Fibroblast of lung (primary cell): ENCODE data around the gene COL4A3. TPM values are rescaled to one million over a fixed set of nuclear protein-coding genes. Genes with fewer than 3 reads are reported as not detected.

ENCODE experiments used
- DNase-seq, 2 donors: peaks; one replicate each; pipeline versions ENCODE4 v3.0.0 to v3.0.0-alpha.2; 2010; ENCODE audit warnings: low read depth in 2 of 2
- H2AFZ ChIP-seq: 2 replicates; pipeline ENCODE4 v1.5.1; 2012; ENCODE audit warnings: low read length, control low read depth, inconsistent platforms
- H3K27ac ChIP-seq: 2 replicates; pipeline ENCODE4 v1.5.1; 2011; ENCODE audit warnings: low read length, control low read depth; ENCODE audit not compliant: insufficient read depth
- H3K27me3 ChIP-seq: 2 replicates; pipeline ENCODE4 v1.5.1; 2011; ENCODE audit warnings: mild to moderate bottlenecking, low read length; ENCODE audit not compliant: control insufficient read depth, insufficient read depth
- H3K36me3 ChIP-seq: 2 replicates; pipeline ENCODE4 v1.5.1; 2011; ENCODE audit warnings: low read length; ENCODE audit not compliant: control insufficient read depth, insufficient read depth
- H3K4me1 ChIP-seq: 2 replicates; pipeline ENCODE4 v1.5.1; 2011; ENCODE audit warnings: low read length; ENCODE audit not compliant: control insufficient read depth, insufficient read depth; ENCODE audit errors: extremely low read depth
- H3K4me2 ChIP-seq: 2 replicates; pipeline ENCODE4 v1.5.1; 2011; ENCODE audit warnings: low read length, control low read depth; ENCODE audit not compliant: insufficient read depth; ENCODE audit errors: extremely low read depth
- H3K4me3 ChIP-seq, 4 experiments: fragments of 200-600 bp in 1 of 4; sonication (generic) in 1 of 4; replicated peaks in 1 of 4; 2 replicates each; pipeline ENCODE4 v1.5.1; 2011 to 2016; ENCODE audit warnings: low read length in 4 of 4, low read depth in 3 of 4, mild to moderate bottlenecking in 3 of 4, control low read depth in 2 of 4, inconsistent platforms in 1 of 4, mixed read lengths in 1 of 4; ENCODE audit not compliant: insufficient read depth in 1 of 4; ENCODE audit errors: control extremely low read depth in 1 of 4
- H3K79me2 ChIP-seq: 2 replicates; pipeline ENCODE4 v1.5.1; 2012; ENCODE audit warnings: mild to moderate bottlenecking, low read length, inconsistent platforms; ENCODE audit not compliant: control insufficient read depth, insufficient read depth
- H3K9ac ChIP-seq: 2 replicates; pipeline ENCODE4 v1.5.1; 2011; ENCODE audit warnings: mild to moderate bottlenecking, low read length, control low read depth; ENCODE audit not compliant: insufficient read depth
- H3K9me3 ChIP-seq: 2 replicates; pipeline ENCODE4 v1.5.1; 2012; ENCODE audit warnings: low read depth, low read length; ENCODE audit not compliant: control insufficient read depth, insufficient read depth
- H4K20me1 ChIP-seq: 2 replicates; pipeline ENCODE4 v1.5.1; 2011; ENCODE audit warnings: low read length; ENCODE audit not compliant: control insufficient read depth, insufficient read depth; ENCODE audit errors: extremely low read depth
- EZH2 ChIP-seq: IDR thresholded peaks from 2 replicates; pipeline ENCODE4 v1.5.1; 2012; ENCODE audit warnings: low read length, control low read depth, mild to moderate bottlenecking; ENCODE audit errors: missing control alignments
- polyA plus RNA-seq, 2 donors: library from polyadenylated mRNA; depleted of rRNA in 1 of 2; stranded (reverse) in 1 of 2; unstranded in 1 of 2; fragments of >200 nt; gene quantifications; 2 replicates each; pipeline ENCODE4 v1.2.1, GENCODE V29; 2011 to 2012; ENCODE audit warnings: missing spikeins in 1 of 2
- total RNA-seq: library from RNA; depleted of rRNA; stranded (reverse); fragments of >200 nt; gene quantifications from 2 replicates; pipeline ENCODE4 v1.2.1, GENCODE V29; 2014
- TF ChIP-seq, protein P1 (sequence below), 2 donors: IDR thresholded peaks in 1 of 2; conservative IDR thresholded peaks in 1 of 2; 1 replicate in 1 of 2; 2 replicates in 1 of 2; pipeline ENCODE4 v1.5.1; 2011 to 2012; ENCODE audit warnings: low read length in 2 of 2, control low read depth in 1 of 2, inconsistent platforms in 1 of 2, low read depth in 1 of 2, mild to moderate bottlenecking in 1 of 2

COL4A3 gene
- total and polyA plus RNA-seq, 2 donors (not counting 1 experiment from before 2014, with no cell fraction given): 0.12 to 0.33 TPM

- Histone ChIP-seq H3K27me3 (no peaks in the 10 kb centered on the region), H3K4me1 (no peaks in the 10 kb centered on the region), H3K36me3 (no peaks in the 10 kb centered on the region), H2AFZ (no peak overlapping the region), H3K79me2 (no peaks in the 10 kb centered on the region), H4K20me1 (no peaks in the 10 kb centered on the region), H3K4me3 (no peak overlapping the region), H3K9ac (no peak overlapping the region), H3K27ac (no peak overlapping the region), H3K9me3 (no peaks in the 10 kb centered on the region), H3K4me2 (no peak overlapping the region)
- DNase-seq: no peak
- TF ChIP-seq, protein P1, sequence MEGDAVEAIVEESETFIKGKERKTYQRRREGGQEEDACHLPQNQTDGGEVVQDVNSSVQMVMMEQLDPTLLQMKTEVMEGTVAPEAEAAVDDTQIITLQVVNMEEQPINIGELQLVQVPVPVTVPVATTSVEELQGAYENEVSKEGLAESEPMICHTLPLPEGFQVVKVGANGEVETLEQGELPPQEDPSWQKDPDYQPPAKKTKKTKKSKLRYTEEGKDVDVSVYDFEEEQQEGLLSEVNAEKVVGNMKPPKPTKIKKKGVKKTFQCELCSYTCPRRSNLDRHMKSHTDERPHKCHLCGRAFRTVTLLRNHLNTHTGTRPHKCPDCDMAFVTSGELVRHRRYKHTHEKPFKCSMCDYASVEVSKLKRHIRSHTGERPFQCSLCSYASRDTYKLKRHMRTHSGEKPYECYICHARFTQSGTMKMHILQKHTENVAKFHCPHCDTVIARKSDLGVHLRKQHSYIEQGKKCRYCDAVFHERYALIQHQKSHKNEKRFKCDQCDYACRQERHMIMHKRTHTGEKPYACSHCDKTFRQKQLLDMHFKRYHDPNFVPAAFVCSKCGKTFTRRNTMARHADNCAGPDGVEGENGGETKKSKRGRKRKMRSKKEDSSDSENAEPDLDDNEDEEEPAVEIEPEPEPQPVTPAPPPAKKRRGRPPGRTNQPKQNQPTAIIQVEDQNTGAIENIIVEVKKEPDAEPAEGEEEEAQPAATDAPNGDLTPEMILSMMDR (conservative IDR thresholded peaks at IDR 0.05 in 1 of 2, IDR thresholded peaks at IDR 0.05 in 1 of 2; ENCODE audit: low read depth in 1 of 2, low read length in 2 of 2): no peak
- TF ChIP-seq EZH2: no peak
Observed at GRCh38 chr2:227177592-227178336, 13.3 kb downstream of the COL4A3 start.

- Histone ChIP-seq H3K27ac (no peak overlapping the region), H3K4me2 (no peak overlapping the region)
Observed at GRCh38 chr2:227179988-227180685, 15.7 kb downstream of the COL4A3 start.

GRCh38 chr2:227180770-227181169 is 16.3 kb downstream of the COL4A3 start:
- H3K9me3 ChIP-seq: no peaks in the 10 kb centered on the region
- H3K27me3 ChIP-seq: no peaks in the 10 kb centered on the region
- H3K4me1 ChIP-seq: no peaks in the 10 kb centered on the region
- no peak overlapping the region for H2AFZ ChIP-seq
- no peaks in the 10 kb centered on the region for H3K79me2 ChIP-seq
- H3K27ac ChIP-seq: no peak overlapping the region
- H3K9ac ChIP-seq: no peak overlapping the region
- no peak for DNase-seq
- TF ChIP-seq, protein P1 (conservative IDR thresholded peaks at IDR 0.05 in 1 of 2, IDR thresholded peaks at IDR 0.05 in 1 of 2; ENCODE audit: low read depth in 1 of 2, low read length in 2 of 2): no peak
- no peak for TF ChIP-seq EZH2
- no peaks in the 10 kb centered on the region for H3K36me3 ChIP-seq
- no peak overlapping the region for H3K4me3 ChIP-seq
- no peak overlapping the region for H3K4me2 ChIP-seq
- no peaks in the 10 kb centered on the region for H4K20me1 ChIP-seq

More at GRCh38 chr2:227179988-227180685, 15.7 kb downstream of the COL4A3 start:
- no peak overlapping the region for H3K9ac ChIP-seq
- H3K36me3 ChIP-seq: no peaks in the 10 kb centered on the region
- no peak overlapping the region for H2AFZ ChIP-seq
- no peaks in the 10 kb centered on the region for H3K4me1 ChIP-seq
- no peak for DNase-seq
- no peaks in the 10 kb centered on the region for H4K20me1 ChIP-seq
- TF ChIP-seq, protein P1 (conservative IDR thresholded peaks at IDR 0.05 in 1 of 2, IDR thresholded peaks at IDR 0.05 in 1 of 2; ENCODE audit: low read depth in 1 of 2, low read length in 2 of 2): no peak
- no peak for TF ChIP-seq EZH2
- no peaks in the 10 kb centered on the region for H3K79me2 ChIP-seq
- H3K9me3 ChIP-seq: no peaks in the 10 kb centered on the region
- no peak overlapping the region for H3K4me3 ChIP-seq
- no peaks in the 10 kb centered on the region for H3K27me3 ChIP-seq
